Lower lobe of right lung (tissue), 2 donors: Measurements from ENCODE around the gene MEIS1. TPM values are rescaled to one million over a fixed set of nuclear protein-coding genes. Genes with fewer than 3 reads are reported as not detected.

Source experiments
- ATAC-seq, 2 donors: fragments of 200-7000 bp; cut with Tn5 transposase; one replicate each; pipeline ENCODE4 v1.9.1; 2020 to 2022; ENCODE audit warnings: mild to moderate bottlenecking in 2 of 2, moderate library complexity in 2 of 2
- DNase-seq: peaks from one replicate; pipeline ENCODE4 v3.0.0-alpha.2; 2020
- H3K27ac ChIP-seq: fragments of 200-600 bp; one replicate; pipeline ENCODE4 v1.8.0; 2022
- H3K27me3 ChIP-seq: fragments of 200-600 bp; one replicate; pipeline ENCODE4 v1.8.0; 2022; ENCODE audit warnings: low read depth
- H3K36me3 ChIP-seq: fragments of 200-600 bp; one replicate; pipeline ENCODE4 v1.8.0; 2022; ENCODE audit warnings: mild to moderate bottlenecking
- H3K4me1 ChIP-seq: fragments of 200-600 bp; one replicate; pipeline ENCODE4 v1.8.0; 2022
- H3K4me3 ChIP-seq: fragments of 200-600 bp; one replicate; pipeline ENCODE4 v1.8.0; 2022; ENCODE audit warnings: mild to moderate bottlenecking
- H3K9me3 ChIP-seq: fragments of 200-600 bp; one replicate; pipeline ENCODE4 v1.8.0; 2022
- CTCF ChIP-seq: fragments of 200-600 bp; IDR thresholded peaks from one replicate; pipeline ENCODE4 v1.8.0; 2022; ENCODE audit warnings: antibody characterized with exemption, mild to moderate bottlenecking
- intact Hi-C: fragments of 100-400 bp; cut with DNase I; formaldehyde crosslinking; loops from one replicate; pipeline ENCODE4 v1.11.0; 2022
- total RNA-seq: library from RNA; stranded (reverse); fragmentation: NEBNext Ultra II Directional; extraction: Animal tissue kit (Norgen Biotek cat#: 25700); gene quantifications from one replicate; pipeline ENCODE4 v1.2.1, GENCODE V29; 2021
- donor health status: DM: no; HTN: yes; CAD: no; lungs with severe emphysema.

The MEIS1 gene
- total RNA-seq, 1 donor from 2014 or later = 54.7 TPM

GRCh38 chr2:66569321-66569851 is 134.5 kb downstream of the MEIS1 start:
- no peaks in the 10 kb centered on the region for H3K9me3 ChIP-seq
- H3K27me3 ChIP-seq = peaks cover 9% of the 10 kb centered on the region
- peaks cover 16% of the 10 kb centered on the region for H3K4me1 ChIP-seq
- TF ChIP-seq CTCF = no peak
- ATAC-seq (no peak), DNase-seq (no peak)
- peaks cover 13% of the 10 kb centered on the region for H3K36me3 ChIP-seq
- H3K27ac ChIP-seq = no peak overlapping the region
- intact Hi-C loops = no loop called here
- no peak overlapping the region for H3K4me3 ChIP-seq

GRCh38 chr2:66569974-66570373 is 135.0 kb downstream of the MEIS1 start:
- Histone ChIP-seq H3K27me3 (peaks cover 9% of the 10 kb centered on the region), H3K27ac (no peak overlapping the region), H3K36me3 (peaks cover 13% of the 10 kb centered on the region), H3K4me3 (no peak overlapping the region), H3K4me1 (peaks cover 16% of the 10 kb centered on the region), H3K9me3 (no peaks in the 10 kb centered on the region)
- TF ChIP-seq CTCF = no peak
- ATAC-seq (no peak), DNase-seq (no peak)
- intact Hi-C loops = loop anchor here (10.0 kb wide), 1 partner anchor 125 kb away; no protein-coding TSS in a partner anchor

- peaks cover 9% of the 10 kb centered on the region for H3K27me3 ChIP-seq
- peaks cover 17% of the 10 kb centered on the region for H3K4me1 ChIP-seq
- no peaks in the 10 kb centered on the region for H3K9me3 ChIP-seq
- H3K27ac ChIP-seq = no peak overlapping the region
- H3K36me3 ChIP-seq = peaks cover 13% of the 10 kb centered on the region
- no peak for TF ChIP-seq CTCF
- H3K4me3 ChIP-seq = no peak overlapping the region
- DNase-seq (no peak), ATAC-seq (no peak)
- intact Hi-C loops = loop anchor here (10.0 kb wide), 1 partner anchor 126 kb away; no protein-coding TSS in a partner anchor
Measured at GRCh38 chr2:66570471-66570870, 135.5 kb downstream of the MEIS1 start.

GRCh38 chr2:66571918-66572317 is 137.0 kb downstream of the MEIS1 start:
- no peak for TF ChIP-seq CTCF
- intact Hi-C loops = loop anchor here (10.0 kb wide), 1 partner anchor 127 kb away; no protein-coding TSS in a partner anchor
- no peak overlapping the region for H3K27ac ChIP-seq
- H3K9me3 ChIP-seq = no peaks in the 10 kb centered on the region
- peaks cover 24% of the 10 kb centered on the region for H3K27me3 ChIP-seq
- no peak overlapping the region for H3K4me3 ChIP-seq
- H3K36me3 ChIP-seq = peaks cover 13% of the 10 kb centered on the region
- ATAC-seq (no peak), DNase-seq (no peak)
- H3K4me1 ChIP-seq = peaks cover 31% of the 10 kb centered on the region

GRCh38 chr2:66572391-66572790 is 137.5 kb downstream of the MEIS1 start:
- Histone ChIP-seq H3K36me3 (peaks cover 11% of the 10 kb centered on the region), H3K27ac (no peak overlapping the region)
- intact Hi-C loops = loop anchor here (10.0 kb wide), 1 partner anchor 128 kb away; no protein-coding TSS in a partner anchor

More at GRCh38 chr2:66572391-66572790, 137.5 kb downstream of the MEIS1 start:
- Histone ChIP-seq H3K4me1 (peaks cover 36% of the 10 kb centered on the region), H3K27me3 (peaks cover 28% of the 10 kb centered on the region), H3K4me3 (no peak overlapping the region), H3K9me3 (no peaks in the 10 kb centered on the region)
- no peak for DNase-seq
- ATAC-seq = no peak
- TF ChIP-seq CTCF = no peak
